Testis (tissue), 3 donors: ENCODE measurements around the gene PTPRK. TPM values are rescaled to one million over a fixed set of nuclear protein-coding genes. Genes with fewer than 3 reads are reported as not detected.

Source experiments
- DNase-seq: peaks from one replicate; pipeline ENCODE4 v3.0.0-alpha.2; 2019
- H3K27ac ChIP-seq, 2 donors: fragments of 200-600 bp; sonication (generic); one replicate each; pipeline ENCODE4 v1.5.1; 2019
- H3K27me3 ChIP-seq: fragments of 200-600 bp; sonication (generic); one replicate; pipeline ENCODE4 v1.5.1; 2019
- H3K36me3 ChIP-seq: fragments of 200-600 bp; sonication (generic); one replicate; pipeline ENCODE4 v1.5.1; 2017; ENCODE audit warnings: low read depth; ENCODE audit errors: missing control alignments
- H3K4me1 ChIP-seq: fragments of 200-600 bp; sonication (generic); one replicate; pipeline ENCODE4 v1.5.1; 2019
- H3K4me3 ChIP-seq, 2 donors: fragments of 200-600 bp; sonication (generic); one replicate each; pipeline ENCODE4 v1.5.1; 2017 to 2019
- H3K9me3 ChIP-seq: fragments of 200-600 bp; sonication (generic); one replicate; pipeline ENCODE4 v1.5.1; 2017
- CTCF ChIP-seq, 3 experiments: fragments of 450-650 bp in 2 of 3; fragments of 200-600 bp in 1 of 3; sonication (generic) in 1 of 3; IDR thresholded peaks; one replicate each; pipeline ENCODE4 v1.5.1; 2016 to 2019; ENCODE audit warnings: antibody characterized with exemption in 3 of 3, mild to moderate bottlenecking in 2 of 3, moderate library complexity in 1 of 3
- POLR2A ChIP-seq: fragments of 450-650 bp; IDR thresholded peaks from one replicate; pipeline ENCODE4 v1.6.1; 2017; ENCODE audit warnings: antibody characterized with exemption, mild to moderate bottlenecking, moderate library complexity
- WGBS, 2 donors: methylation state at CpG; one replicate each; pipeline ENCODE4 v1.1.5; 2018; 5-methylcytosine and 5-hydroxymethylcytosine counted together
- intact Hi-C: fragments of 100-400 bp; cut with DNase I; formaldehyde crosslinking; loops from one replicate; pipeline ENCODE4 v1.15.1; 2023; ENCODE audit warnings: low total_unique reads
- polyA plus RNA-seq: library from polyadenylated mRNA; stranded (reverse); fragments of 350-450 nt; fragmentation: Illumina TruSeq; extraction: RNeasy Lipid Tissue Mini Kit (QIAGEN cat#74804); gene quantifications from one replicate; pipeline ENCODE4 v1.2.3, GENCODE V29; 2014; ENCODE audit warnings: low read depth, low replicate concordance; ENCODE audit not compliant: insufficient read depth
- total RNA-seq, 2 donors: library from RNA; depleted of rRNA; stranded (reverse); fragments of >200 nt; gene quantifications; one replicate each; pipeline ENCODE4 v1.2.3, GENCODE V29; 2016

PTPRK gene
- total and polyA plus RNA-seq, 3 donors from 2014 or later = 9.1 to 13.3 (median 12.5) TPM

GRCh38 chr6:128095362-128095761, 425.0 kb downstream of the PTPRK start:
- Histone ChIP-seq H3K4me1 (no peaks in the 10 kb centered on the region), H3K36me3 (no peaks in the 10 kb centered on the region), H3K9me3 (no peaks in the 10 kb centered on the region), H3K27me3 (no peaks in the 10 kb centered on the region), H3K4me3 (no peak overlapping the region), H3K27ac (no peak overlapping the region)
- TF ChIP-seq CTCF (IDR thresholded peaks at IDR 0.05) = no peak
- no peak for TF ChIP-seq POLR2A
- DNase-seq = no peak
- intact Hi-C loops = no loop called here

- WGBS, 2 donors = 86 to 91% methylated on average over 4 of the region's 4 CpGs
- H3K27me3 ChIP-seq = no peaks in the 10 kb centered on the region
Observed at GRCh38 chr6:128079021-128079420, 441.4 kb downstream of the PTPRK start.

GRCh38 chr6:128078276-128078675, 442.1 kb downstream of the PTPRK start:
- Histone ChIP-seq H3K9me3 (no peaks in the 10 kb centered on the region), H3K27me3 (no peaks in the 10 kb centered on the region), H3K27ac (no peak overlapping the region), H3K4me3 (no peak overlapping the region), H3K4me1 (no peaks in the 10 kb centered on the region), H3K36me3 (no peaks in the 10 kb centered on the region)
- intact Hi-C loops = no loop called here
- WGBS, 2 donors = 84 to 86% methylated on average over 2 of the region's 2 CpGs
- no peak for DNase-seq
- TF ChIP-seq POLR2A (no peak), CTCF (IDR thresholded peaks at IDR 0.05) (no peak)

More at GRCh38 chr6:128079021-128079420, 441.4 kb downstream of the PTPRK start:
- intact Hi-C loops = no loop called here
- H3K36me3 ChIP-seq = no peaks in the 10 kb centered on the region
- TF ChIP-seq POLR2A = no peak
- TF ChIP-seq CTCF (IDR thresholded peaks at IDR 0.05) = no peak
- no peak overlapping the region for H3K27ac ChIP-seq
- H3K4me3 ChIP-seq = no peak overlapping the region
- H3K4me1 ChIP-seq = no peaks in the 10 kb centered on the region
- DNase-seq = no peak
- no peaks in the 10 kb centered on the region for H3K9me3 ChIP-seq

- WGBS, 2 donors = 92 to 94% methylated on average over 1 of the region's 1 CpG
- no peak for TF ChIP-seq CTCF (IDR thresholded peaks at IDR 0.05)
- no peak for TF ChIP-seq POLR2A
- Histone ChIP-seq H3K4me3 (no peak overlapping the region), H3K36me3 (no peaks in the 10 kb centered on the region), H3K9me3 (no peaks in the 10 kb centered on the region), H3K27me3 (no peaks in the 10 kb centered on the region), H3K27ac (no peak overlapping the region), H3K4me1 (no peaks in the 10 kb centered on the region)
- intact Hi-C loops = no loop called here
- DNase-seq = no peak
Observed at GRCh38 chr6:128076843-128077242, 443.6 kb downstream of the PTPRK start.

- WGBS, 2 donors = 94 to 95% methylated on average over 2 of the region's 2 CpGs
- H3K4me3 ChIP-seq = no peak overlapping the region
- no peak for TF ChIP-seq POLR2A
- no peaks in the 10 kb centered on the region for H3K9me3 ChIP-seq
- no peaks in the 10 kb centered on the region for H3K4me1 ChIP-seq
- intact Hi-C loops = no loop called here
- no peak overlapping the region for H3K27ac ChIP-seq
- H3K27me3 ChIP-seq = no peaks in the 10 kb centered on the region
- H3K36me3 ChIP-seq = no peaks in the 10 kb centered on the region
- DNase-seq = no peak
Observed at GRCh38 chr6:128074567-128074966, 445.8 kb downstream of the PTPRK start.
